Memory B cell (primary cell): ENCODE measurements around the gene SRSF3.
A peak's percentile ranks its signal among the peaks of the same experiment; 100 is the strongest.

Experiments used
- ATAC-seq: fragments of 150-1000 bp; cut with Tn5 transposase; 2 replicates; pipeline ENCODE4 v1.10.0; 2021; ENCODE audit warnings: low read depth, mild to moderate bottlenecking, moderate library complexity
- DNase-seq, 2 donors: peaks; one replicate each; pipeline ENCODE4 v3.0.0; 2022; ENCODE audit warnings: low spot score in 2 of 2
- H3K27ac Mint-ChIP-seq: one replicate; pipeline ENCODE4 v1.8.0; 2022; ENCODE audit warnings: mild to moderate bottlenecking, moderate library complexity, mixed read lengths
- H3K27me3 Mint-ChIP-seq: one replicate; pipeline ENCODE4 v1.8.0; 2022; ENCODE audit warnings: mixed read lengths
- H3K36me3 Mint-ChIP-seq: one replicate; pipeline ENCODE4 v1.8.0; 2022; ENCODE audit warnings: mild to moderate bottlenecking, mixed read lengths
- H3K4me1 Mint-ChIP-seq: one replicate; pipeline ENCODE4 v1.8.0; 2022; ENCODE audit warnings: mixed read lengths
- H3K4me3 Mint-ChIP-seq: one replicate; pipeline ENCODE4 v1.8.0; 2022; ENCODE audit warnings: mild to moderate bottlenecking, moderate library complexity, mixed read lengths
- H3K9me3 Mint-ChIP-seq: one replicate; pipeline ENCODE4 v1.8.0; 2022; ENCODE audit warnings: mixed read lengths

The SRSF3 gene

GRCh38 chr6:36615018-36615761, 21.0 kb downstream of the SRSF3 start:
- Mint-ChIP-seq H3K27ac (peak overlapping the region; percentile 12), H3K27me3 (no peaks in the 10 kb centered on the region), H3K36me3 (peaks cover 15% of the 10 kb centered on the region), H3K9me3 (no peaks in the 10 kb centered on the region), H3K4me3 (no peak overlapping the region), H3K4me1 (peaks cover 17% of the 10 kb centered on the region)
- peak; percentile 53 to 64 for DNase-seq
- ATAC-seq, result peak; percentile 90

DNA sequence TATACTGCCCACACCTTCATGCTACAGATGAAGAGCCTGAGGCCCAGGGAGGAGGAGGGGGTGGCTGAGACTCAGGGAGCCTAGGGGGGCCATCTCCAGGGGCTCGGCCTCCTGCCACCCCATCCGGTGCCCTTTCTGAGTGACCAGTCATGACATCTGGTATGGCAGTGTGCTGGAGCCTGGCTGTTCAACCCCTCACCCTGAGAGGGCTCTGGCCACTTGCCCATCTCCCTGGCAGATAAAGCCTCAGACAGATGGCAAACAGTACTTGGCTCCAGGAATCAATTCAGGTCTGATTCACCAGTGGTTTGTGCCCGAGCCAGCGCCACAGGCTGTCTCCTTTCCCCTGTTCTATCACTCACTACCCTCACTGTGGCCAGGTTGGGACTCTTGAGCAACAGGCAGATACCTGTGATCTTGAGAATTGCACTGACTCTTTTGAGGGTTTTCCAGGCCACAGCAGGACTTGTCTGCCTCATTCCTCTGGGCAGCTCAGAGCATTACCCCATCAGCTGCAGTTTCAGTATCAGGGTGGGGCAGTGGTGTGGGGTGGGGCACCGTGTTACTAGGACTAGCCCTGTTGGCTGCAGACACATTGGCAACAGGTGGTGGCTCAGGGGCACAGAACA, 22.8 kb downstream of the SRSF3 start:
- Mint-ChIP-seq H3K27me3 (no peaks in the 10 kb centered on the region), H3K36me3 (peaks cover 9% of the 10 kb centered on the region), H3K4me3 (no peak overlapping the region), H3K4me1 (peaks cover 10% of the 10 kb centered on the region), H3K9me3 (no peaks in the 10 kb centered on the region), H3K27ac (no peak overlapping the region)
- DNase-seq (no peak), ATAC-seq (no peak)

DNA sequence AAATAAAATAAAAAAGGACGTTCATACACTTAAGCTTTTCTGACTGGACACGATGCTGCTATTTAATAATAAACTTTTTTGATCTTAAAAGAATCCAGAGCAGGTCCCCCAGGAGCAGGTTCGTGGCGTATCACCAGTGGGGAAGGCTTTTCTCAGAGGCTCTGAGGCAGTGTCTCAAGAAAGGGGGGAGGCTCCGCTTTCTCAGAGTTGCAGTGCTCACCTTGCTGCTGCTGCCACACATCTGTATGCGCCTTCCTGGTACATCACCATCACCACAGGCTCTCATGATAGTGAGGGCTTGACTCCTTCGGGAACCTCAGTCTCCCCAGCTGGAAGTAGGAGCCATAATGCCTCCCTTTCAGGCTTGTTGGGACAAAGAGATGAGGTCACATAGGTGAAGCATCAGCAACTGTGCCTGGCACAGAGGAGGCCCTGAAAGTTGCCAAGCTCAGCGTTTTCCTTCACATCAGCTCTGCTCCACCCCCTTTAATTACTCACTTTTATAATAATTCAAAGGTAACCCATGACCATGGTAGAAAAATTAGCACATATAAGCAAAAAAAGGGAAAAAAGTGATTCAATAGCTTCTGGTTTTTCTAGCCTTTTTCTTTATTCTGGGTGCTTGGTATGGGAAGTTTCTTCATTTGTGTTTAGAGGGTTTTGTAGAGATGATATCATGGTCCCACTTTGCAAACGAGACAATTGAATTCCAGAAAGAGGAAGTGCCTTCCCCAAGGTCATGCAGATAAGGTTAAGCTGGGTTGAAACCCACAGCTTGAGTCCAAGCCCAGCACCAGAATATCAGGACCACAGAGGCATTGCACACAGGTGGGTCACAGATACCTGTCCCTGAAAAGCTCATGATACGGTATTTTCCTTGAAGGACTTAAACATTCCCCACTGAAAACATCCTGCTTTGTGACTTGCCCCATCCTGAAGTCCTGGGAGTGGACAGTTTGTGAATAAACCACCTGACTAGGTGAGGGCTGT, 24.5 kb downstream of the SRSF3 start:
- DNase-seq (no peak), ATAC-seq (no peak)
- H3K4me1 Mint-ChIP-seq, result peaks cover 17% of the 10 kb centered on the region
- peak overlapping the region; percentile 6 for H3K27ac Mint-ChIP-seq
- H3K36me3 Mint-ChIP-seq, result no peaks in the 10 kb centered on the region
- no peak overlapping the region for H3K4me3 Mint-ChIP-seq
- no peaks in the 10 kb centered on the region for H3K9me3 Mint-ChIP-seq
- no peaks in the 10 kb centered on the region for H3K27me3 Mint-ChIP-seq

DNA sequence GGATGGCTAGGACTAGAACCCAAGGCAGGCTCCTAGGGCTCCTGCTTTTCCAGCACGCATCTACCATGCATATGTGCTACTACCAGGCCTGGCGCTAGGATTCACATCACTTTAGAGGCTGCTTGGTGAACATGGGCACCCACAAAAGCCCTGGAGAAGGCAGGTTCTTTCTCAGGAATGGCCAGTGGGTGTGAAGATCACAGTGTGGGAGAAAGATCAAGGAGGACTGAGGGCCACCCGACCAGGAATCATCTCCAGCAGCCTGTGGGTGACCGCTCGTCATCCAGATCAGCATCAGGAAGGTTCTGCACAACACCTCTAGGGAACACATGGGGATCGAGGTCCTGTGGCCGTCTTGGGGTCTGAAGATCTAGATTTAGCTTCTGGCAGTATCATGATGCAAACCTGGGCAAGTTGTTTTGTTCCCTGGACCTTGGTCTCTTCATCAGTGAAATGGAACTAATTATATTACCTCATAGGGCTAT, 27.3 kb downstream of the SRSF3 start:
- no peaks in the 10 kb centered on the region for H3K9me3 Mint-ChIP-seq
- no peaks in the 10 kb centered on the region for H3K36me3 Mint-ChIP-seq
- no peak for ATAC-seq
- no peaks in the 10 kb centered on the region for H3K27me3 Mint-ChIP-seq
- no peak for DNase-seq
- H3K27ac Mint-ChIP-seq, result no peak overlapping the region
- no peak overlapping the region for H3K4me3 Mint-ChIP-seq
- peaks cover 20% of the 10 kb centered on the region for H3K4me1 Mint-ChIP-seq

DNA sequence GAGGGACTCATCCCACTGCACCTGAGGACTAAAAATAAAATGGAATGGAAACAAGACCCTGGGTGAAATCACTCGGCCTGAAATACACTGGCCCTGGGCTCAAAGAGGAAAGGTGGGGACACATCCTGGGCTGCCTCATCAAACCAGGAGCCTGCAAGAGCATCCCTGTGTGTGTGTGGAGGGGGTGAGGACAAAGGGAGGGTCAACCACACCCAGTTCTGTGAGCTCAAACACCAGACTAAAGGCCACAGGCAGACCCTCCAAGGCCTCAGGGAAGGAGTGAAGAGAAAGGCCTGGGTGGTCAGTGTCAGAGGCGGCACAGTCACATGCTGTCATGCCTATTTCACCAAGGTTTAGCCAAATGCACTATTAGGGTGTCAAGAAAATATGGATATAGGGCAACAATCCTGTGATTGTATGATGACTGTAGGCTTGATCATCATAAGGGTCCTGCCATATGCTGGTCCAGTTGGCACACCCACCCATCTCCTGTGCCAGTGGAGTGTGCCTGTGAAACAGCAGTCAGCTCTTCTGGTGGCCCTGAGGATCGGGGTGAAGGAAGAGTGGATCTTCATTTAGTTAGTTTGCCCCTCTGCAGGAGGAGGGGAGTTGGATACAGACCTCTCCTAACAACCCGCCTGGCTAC, 28.9 kb downstream of the SRSF3 start:
- Mint-ChIP-seq H3K27ac (peak overlapping the region; percentile 25), H3K9me3 (no peaks in the 10 kb centered on the region), H3K27me3 (no peaks in the 10 kb centered on the region), H3K36me3 (no peaks in the 10 kb centered on the region), H3K4me1 (peaks cover 24% of the 10 kb centered on the region), H3K4me3 (no peak overlapping the region)
- ATAC-seq (no peak), DNase-seq (no peak)

DNA sequence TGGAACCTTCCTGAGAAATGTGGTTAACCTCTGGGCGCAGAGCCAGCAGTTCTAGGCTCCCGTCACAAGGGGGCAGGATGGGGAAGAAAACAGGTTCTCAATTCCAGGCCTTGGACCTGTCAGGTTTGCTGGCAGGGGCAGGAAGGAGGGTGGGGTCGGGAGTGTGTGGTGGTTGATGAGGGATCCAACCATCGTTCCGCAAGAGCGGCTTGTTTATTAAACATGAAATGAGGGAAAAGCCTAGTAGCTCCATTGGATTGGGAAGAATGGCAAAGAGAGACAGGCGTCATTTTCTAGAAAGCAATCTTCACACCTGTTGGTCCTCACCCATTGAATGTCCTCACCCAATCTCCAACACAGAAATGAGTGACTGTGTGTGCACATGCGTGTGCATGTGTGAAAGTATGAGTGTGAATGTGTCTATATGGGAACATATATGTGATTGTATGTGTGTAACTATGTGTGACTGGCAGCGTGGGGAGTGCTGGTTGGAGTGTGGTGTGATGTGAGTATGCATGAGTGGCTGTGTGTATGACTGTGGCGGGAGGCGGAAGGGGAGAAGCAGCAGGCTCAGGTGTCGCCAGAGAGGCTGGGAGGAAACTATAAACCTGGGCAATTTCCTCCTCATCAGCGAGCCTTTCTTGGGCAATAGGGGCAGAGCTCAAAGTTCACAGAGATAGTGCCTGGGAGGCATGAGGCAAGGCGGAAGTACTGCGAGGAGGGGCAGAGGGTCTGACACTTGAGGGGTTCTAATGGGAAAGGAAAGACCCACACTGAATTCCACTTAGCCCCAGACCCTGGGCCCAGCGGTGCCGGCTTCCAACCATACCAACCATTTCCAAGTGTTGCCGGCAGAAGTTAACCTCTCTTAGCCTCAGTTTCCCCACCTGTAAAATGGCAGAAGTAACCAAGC, 29.6 kb downstream of the SRSF3 start:
- ATAC-seq (peak; percentile 78), DNase-seq (peak; percentile 81 to 84)
- H3K4me1 Mint-ChIP-seq, result peaks cover 28% of the 10 kb centered on the region
- H3K36me3 Mint-ChIP-seq, result no peaks in the 10 kb centered on the region
- no peaks in the 10 kb centered on the region for H3K27me3 Mint-ChIP-seq
- H3K9me3 Mint-ChIP-seq, result no peaks in the 10 kb centered on the region
- peak overlapping the region; percentile 24 for H3K4me3 Mint-ChIP-seq
- peak overlapping the region; percentile 25 for H3K27ac Mint-ChIP-seq

- no peak overlapping the region for H3K4me3 Mint-ChIP-seq
- DNase-seq (no peak), ATAC-seq (no peak)
- no peaks in the 10 kb centered on the region for H3K9me3 Mint-ChIP-seq
- H3K4me1 Mint-ChIP-seq, result peaks cover 34% of the 10 kb centered on the region
- no peaks in the 10 kb centered on the region for H3K36me3 Mint-ChIP-seq
- H3K27me3 Mint-ChIP-seq, result no peaks in the 10 kb centered on the region
- no peak overlapping the region for H3K27ac Mint-ChIP-seq
Observed at GRCh38 chr6:36624461-36625157, 30.4 kb downstream of the SRSF3 start.

DNA sequence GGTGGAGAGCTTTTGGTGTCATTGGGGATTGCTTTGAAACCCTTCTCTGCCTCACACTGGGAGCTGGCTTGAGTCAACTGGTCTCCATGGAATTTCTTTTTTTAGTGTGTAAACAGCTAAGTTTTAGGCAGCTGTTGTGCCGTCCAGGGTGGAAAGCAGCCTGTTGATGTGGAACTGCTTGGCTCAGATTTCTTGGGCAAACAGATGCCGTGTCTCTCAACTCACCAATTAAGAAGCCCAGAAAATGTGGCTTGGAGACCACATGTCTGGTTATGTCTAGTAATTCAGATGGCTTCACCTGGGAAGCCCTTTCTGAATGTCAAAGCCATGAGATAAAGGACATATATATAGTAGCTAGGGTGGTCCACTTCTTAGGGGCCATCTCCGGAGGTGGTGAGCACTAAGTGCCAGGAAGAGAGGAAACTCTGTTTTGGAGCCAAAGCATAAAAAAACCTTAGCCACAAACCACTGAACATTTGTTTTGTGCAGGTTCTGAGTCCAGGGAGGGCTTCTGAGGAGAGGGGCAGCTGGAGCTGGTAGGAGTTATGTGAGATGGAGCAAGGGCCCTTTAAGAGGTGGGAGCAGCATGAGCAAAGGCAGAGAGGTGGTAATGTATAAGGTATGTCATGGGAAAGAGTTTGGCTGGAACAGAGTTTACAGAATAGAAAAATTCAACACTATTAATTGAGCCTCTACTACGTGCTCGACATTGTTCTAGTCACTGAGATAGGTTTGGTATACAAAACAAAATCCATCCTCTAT, 31.2 kb downstream of the SRSF3 start:
- Mint-ChIP-seq H3K4me3 (no peak overlapping the region), H3K27ac (no peak overlapping the region), H3K36me3 (no peaks in the 10 kb centered on the region), H3K4me1 (peaks cover 37% of the 10 kb centered on the region), H3K9me3 (no peaks in the 10 kb centered on the region), H3K27me3 (no peaks in the 10 kb centered on the region)
- DNase-seq (no peak), ATAC-seq (no peak)

DNA sequence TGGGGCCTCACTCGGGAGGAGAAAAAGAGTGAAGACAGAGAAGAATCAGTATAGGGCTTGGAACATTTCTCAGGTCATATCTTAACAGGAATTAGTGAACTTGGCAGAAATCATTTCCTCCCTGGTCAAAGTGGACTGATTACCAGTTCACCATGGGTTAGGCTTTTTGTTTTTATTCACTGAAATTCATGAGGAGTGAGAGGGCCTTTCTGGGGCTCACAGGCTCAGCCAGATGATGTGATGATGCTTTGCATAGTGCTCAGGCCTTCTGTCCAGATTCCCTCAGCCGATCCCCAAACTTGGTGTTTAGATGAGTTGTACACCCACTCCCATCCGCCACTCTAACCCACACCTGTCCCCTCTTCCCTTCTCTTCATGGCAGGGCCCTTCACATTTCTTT, 32.5 kb downstream of the SRSF3 start:
- Mint-ChIP-seq H3K27me3 (no peaks in the 10 kb centered on the region), H3K27ac (peak overlapping the region; percentile 73), H3K9me3 (no peaks in the 10 kb centered on the region), H3K4me3 (no peak overlapping the region), H3K4me1 (peaks cover 39% of the 10 kb centered on the region), H3K36me3 (no peaks in the 10 kb centered on the region)
- DNase-seq, result no peak
- no peak for ATAC-seq

DNA sequence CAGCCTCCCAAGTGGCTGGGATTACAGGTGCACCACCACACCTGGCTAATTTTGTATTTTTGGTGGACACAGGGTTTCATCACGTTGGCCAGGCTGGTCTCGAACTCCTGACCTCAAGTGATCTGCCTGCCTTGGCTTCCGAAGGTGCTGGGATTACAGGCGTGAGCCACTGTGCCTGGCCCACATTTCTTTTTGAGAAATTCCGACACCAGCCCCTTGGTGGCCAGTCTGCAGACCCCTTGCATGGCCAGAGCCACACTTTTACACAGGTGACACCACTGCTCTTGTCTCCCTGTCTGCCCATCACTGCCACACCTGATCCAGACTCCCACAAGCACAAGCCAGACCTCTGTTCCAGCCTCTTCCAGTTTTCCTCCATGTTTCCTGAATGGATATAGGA, 33.0 kb downstream of the SRSF3 start:
- no peak for ATAC-seq
- Mint-ChIP-seq H3K9me3 (no peaks in the 10 kb centered on the region), H3K4me3 (no peak overlapping the region), H3K27me3 (no peaks in the 10 kb centered on the region), H3K36me3 (no peaks in the 10 kb centered on the region), H3K4me1 (peaks cover 39% of the 10 kb centered on the region), H3K27ac (no peak overlapping the region)
- no peak for DNase-seq

DNA sequence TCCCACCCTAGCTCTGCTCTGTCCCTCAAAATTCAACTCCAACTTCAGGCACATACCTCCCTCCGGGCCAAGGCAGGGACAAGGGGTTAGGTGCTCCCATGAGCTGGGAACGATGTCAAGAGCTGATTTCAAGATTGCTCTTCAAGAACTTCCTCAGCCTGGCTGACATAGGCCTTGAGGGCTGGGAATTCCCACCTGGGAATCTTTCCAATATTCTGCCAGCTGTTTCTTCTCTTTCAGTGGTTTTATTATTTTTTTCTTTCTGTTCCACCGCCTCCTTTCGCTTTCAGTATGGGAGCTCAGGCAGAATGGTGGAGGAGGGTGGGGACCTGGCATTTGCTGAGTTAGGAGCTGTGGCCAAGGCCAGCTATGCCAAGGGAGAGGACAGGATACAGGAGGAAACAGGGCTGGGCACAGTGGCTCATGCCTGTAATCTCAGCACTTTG, 33.7 kb downstream of the SRSF3 start:
- peaks cover 35% of the 10 kb centered on the region for H3K4me1 Mint-ChIP-seq
- H3K27ac Mint-ChIP-seq, result no peak overlapping the region
- no peak for DNase-seq
- H3K36me3 Mint-ChIP-seq, result no peaks in the 10 kb centered on the region
- H3K27me3 Mint-ChIP-seq, result no peaks in the 10 kb centered on the region
- no peak for ATAC-seq
- no peaks in the 10 kb centered on the region for H3K9me3 Mint-ChIP-seq
- no peak overlapping the region for H3K4me3 Mint-ChIP-seq

DNA sequence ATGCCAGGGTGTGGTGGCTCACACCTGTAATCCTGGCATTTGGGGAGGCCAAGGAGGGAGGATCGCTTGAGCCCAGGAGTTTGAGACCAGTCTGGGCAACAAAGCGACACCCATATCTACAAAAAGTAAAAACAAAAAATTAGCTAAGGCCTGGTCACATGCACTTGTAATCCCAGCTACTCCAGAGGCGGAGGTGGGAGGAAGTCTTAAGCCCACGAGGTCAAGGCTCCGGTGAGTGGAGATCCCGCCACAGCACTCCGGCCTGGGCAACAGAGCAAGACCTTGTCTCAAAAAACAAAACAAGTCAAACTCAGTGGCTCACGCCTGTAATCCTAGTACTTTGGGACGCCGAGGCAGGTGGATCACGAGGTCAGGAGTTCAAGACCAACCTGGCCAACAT, 35.6 kb downstream of the SRSF3 start:
- DNase-seq, result no peak
- no peaks in the 10 kb centered on the region for H3K9me3 Mint-ChIP-seq
- no peak overlapping the region for H3K4me3 Mint-ChIP-seq
- H3K27me3 Mint-ChIP-seq, result no peaks in the 10 kb centered on the region
- no peak for ATAC-seq
- no peak overlapping the region for H3K27ac Mint-ChIP-seq
- no peaks in the 10 kb centered on the region for H3K36me3 Mint-ChIP-seq
- H3K4me1 Mint-ChIP-seq, result peaks cover 20% of the 10 kb centered on the region
